ENCODE measurements around the gene NAA16. TPM values are rescaled to one million over a fixed set of nuclear protein-coding genes. Genes with fewer than 3 reads are reported as not detected.

Gene NAA16
- total RNA-seq, 2 experiments from 2014 or later, result 23.5 to 32.8 TPM

DNA sequence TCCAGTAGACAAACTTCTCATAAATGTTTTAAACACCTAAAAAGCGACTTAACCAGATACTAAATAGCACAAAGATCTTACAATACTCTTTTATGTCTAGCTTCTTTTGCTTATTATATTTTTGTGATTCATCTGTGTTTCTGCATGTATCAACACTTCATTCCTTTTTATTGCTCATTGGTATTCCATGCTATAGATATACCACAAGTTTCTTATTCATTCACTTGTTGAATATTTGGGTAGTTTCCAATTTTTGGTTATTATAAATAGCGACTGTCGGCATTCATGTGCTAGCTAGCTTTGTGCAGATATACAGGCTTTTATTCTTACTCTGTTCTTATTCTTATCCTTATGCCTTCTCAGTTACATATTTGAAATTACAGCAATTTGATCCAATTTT, 96.3 kb downstream of the NAA16 start:
- ATAC-seq (no peak), DNase-seq (no peak)
- CTCF ChIA-PET, result no interaction called here
- intact Hi-C loops (cut with micrococcal nuclease), result no loop called here
- Mint-ChIP-seq H3K27ac (no peak overlapping the region), H3K4me3 (no peak overlapping the region), H3K9me3 (no peaks in the 10 kb centered on the region), H3K36me3 (ENCODE audit: low read depth) (no peaks in the 10 kb centered on the region), H3K27me3 (no peaks in the 10 kb centered on the region), H3K4me1 (ENCODE audit: low read depth) (peaks cover 2% of the 10 kb centered on the region)
- TF ChIP-seq CTCF (IDR thresholded peaks at IDR 0.05), result no peak
- POLR2A ChIA-PET, result no interaction called here

DNA sequence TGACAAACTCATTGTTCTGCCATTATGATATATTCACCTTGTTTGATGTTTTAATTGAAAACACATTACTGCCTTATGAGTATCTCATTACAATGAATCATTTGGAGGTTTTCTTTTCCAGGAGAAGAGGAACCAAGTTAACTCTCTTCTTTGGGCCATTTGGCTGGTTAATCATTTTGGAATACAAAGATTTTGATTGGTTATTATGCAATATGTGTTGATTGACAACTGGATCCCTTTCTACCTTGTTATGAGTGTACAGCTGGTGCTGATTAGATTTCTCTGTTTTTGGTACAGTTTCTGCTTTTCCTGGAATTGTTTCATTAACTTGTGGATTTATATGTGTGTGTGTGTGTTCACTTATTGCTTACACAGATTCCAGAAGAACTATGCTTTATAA, 97.1 kb downstream of the NAA16 start:
- Mint-ChIP-seq H3K4me1 (ENCODE audit: low read depth) (peaks cover 2% of the 10 kb centered on the region), H3K9me3 (no peaks in the 10 kb centered on the region), H3K27me3 (no peaks in the 10 kb centered on the region), H3K36me3 (ENCODE audit: low read depth) (no peaks in the 10 kb centered on the region), H3K4me3 (no peak overlapping the region), H3K27ac (no peak overlapping the region)
- POLR2A ChIA-PET, result no interaction called here
- CTCF ChIA-PET, result interaction anchor here (1.4 kb wide), 1 partner anchor 87 kb away, joined by 3 read pairs; no protein-coding TSS in a partner anchor
- DNase-seq (no peak), ATAC-seq (no peak)
- TF ChIP-seq CTCF (IDR thresholded peaks at IDR 0.05), result no peak
- intact Hi-C loops (cut with micrococcal nuclease), result no loop called here

- TF ChIP-seq CTCF (IDR thresholded peaks at IDR 0.05), result no peak
- POLR2A ChIA-PET, result no interaction called here
- DNase-seq, result no peak
- H3K4me1 Mint-ChIP-seq (ENCODE audit: low read depth), result peaks cover 2% of the 10 kb centered on the region
- H3K36me3 Mint-ChIP-seq (ENCODE audit: low read depth), result no peaks in the 10 kb centered on the region
- H3K4me3 Mint-ChIP-seq, result no peak overlapping the region
- no peaks in the 10 kb centered on the region for H3K9me3 Mint-ChIP-seq
- CTCF ChIA-PET, result interaction anchor here (1.1 to 1.4 kb wide), 2 partner anchors 12 to 87 kb away, joined by 3 to 4 read pairs; no protein-coding TSS in a partner anchor
- no peak overlapping the region for H3K27ac Mint-ChIP-seq
- H3K27me3 Mint-ChIP-seq, result no peaks in the 10 kb centered on the region
- no peak for ATAC-seq
- intact Hi-C loops (cut with micrococcal nuclease), result no loop called here
Observed at GRCh38 chr13:41408746-41409145, 97.7 kb downstream of the NAA16 start.

GRCh38 chr13:41409611-41410010, 98.5 kb downstream of the NAA16 start:
- CTCF ChIA-PET, result interaction anchor here (1.1 to 1.4 kb wide), 2 partner anchors 11 to 86 kb away, joined by 3 to 4 read pairs; no protein-coding TSS in a partner anchor
- no peak for ATAC-seq

GRCh38 chr13:41411060-41411459, 100.0 kb downstream of the NAA16 start:
- no peak overlapping the region for H3K4me3 Mint-ChIP-seq
- intact Hi-C loops (cut with micrococcal nuclease), result no loop called here
- CTCF ChIA-PET, result interaction anchor here (1.6 kb wide), 1 partner anchor 21 kb away, joined by 3 read pairs; no protein-coding TSS in a partner anchor

More at GRCh38 chr13:41409611-41410010, 98.5 kb downstream of the NAA16 start:
- Mint-ChIP-seq H3K27me3 (no peaks in the 10 kb centered on the region), H3K4me1 (ENCODE audit: low read depth) (peaks cover 2% of the 10 kb centered on the region), H3K9me3 (no peaks in the 10 kb centered on the region), H3K27ac (no peak overlapping the region), H3K36me3 (ENCODE audit: low read depth) (no peaks in the 10 kb centered on the region), H3K4me3 (no peak overlapping the region)
- TF ChIP-seq CTCF (IDR thresholded peaks at IDR 0.05), result no peak
- DNase-seq, result no peak
- POLR2A ChIA-PET, result no interaction called here
- intact Hi-C loops (cut with micrococcal nuclease), result no loop called here

More at GRCh38 chr13:41411060-41411459, 100.0 kb downstream of the NAA16 start:
- H3K4me1 Mint-ChIP-seq (ENCODE audit: low read depth), result peaks cover 2% of the 10 kb centered on the region
- no peak overlapping the region for H3K27ac Mint-ChIP-seq
- H3K36me3 Mint-ChIP-seq (ENCODE audit: low read depth), result no peaks in the 10 kb centered on the region
- no peaks in the 10 kb centered on the region for H3K27me3 Mint-ChIP-seq
- TF ChIP-seq CTCF (IDR thresholded peaks at IDR 0.05), result no peak
- POLR2A ChIA-PET, result no interaction called here
- H3K9me3 Mint-ChIP-seq, result peaks cover 1% of the 10 kb centered on the region
- DNase-seq (no peak), ATAC-seq (no peak)

Measured in activated CD8-positive, alpha-beta T cell treated with anti-CD3 and anti-CD28 coated beads for 36 hours (primary cell).